HG02759 (cell line): ENCODE results near the gene POTEH.
"Not testable (repeated sequence)": the region's sequence is repeated elsewhere in the genome, so short reads cannot be mapped to it uniquely, and the experiment has no call there.

Experiments
- ATAC-seq: cut with Tn5 transposase; IDR thresholded peaks from one replicate; pipeline ENCODE4 v1.9.1; 2021; ENCODE audit warnings: mild to moderate bottlenecking, moderate library complexity; ENCODE audit not compliant: unreplicated experiment

Gene POTEH

GRCh38 chr22:15689749-15690125 is at the start of gene POTEH:
Gene POTEH, plus strand, starts transcription at chr22:15690026. Its CDS starts 52 bp downstream, at chr22:15690078.
- ATAC-seq: not testable (repeated sequence)

- ATAC-seq: not testable (repeated sequence)
Measured at GRCh38 chr22:15642288-15642861, 47.5 kb upstream of the POTEH start.

- not testable (repeated sequence) for ATAC-seq
Measured at GRCh38 chr22:15651954-15652353, 37.9 kb upstream of the POTEH start.

GRCh38 chr22:15652738-15653137 is 37.1 kb upstream of the POTEH start:
- not testable (repeated sequence) for ATAC-seq

- not testable (repeated sequence) for ATAC-seq
Measured at GRCh38 chr22:15653241-15653640, 36.6 kb upstream of the POTEH start.

- ATAC-seq: not testable (repeated sequence)
Measured at GRCh38 chr22:15661102-15661501, 28.7 kb upstream of the POTEH start.

- not testable (repeated sequence) for ATAC-seq
Measured at GRCh38 chr22:15664682-15665081, 25.1 kb upstream of the POTEH start.

GRCh38 chr22:15665478-15665877 is 24.3 kb upstream of the POTEH start:
- not testable (repeated sequence) for ATAC-seq

- not testable (repeated sequence) for ATAC-seq
Measured at GRCh38 chr22:15669430-15669829, 20.4 kb upstream of the POTEH start.

GRCh38 chr22:15679702-15680101 is 10.1 kb upstream of the POTEH start:
- not testable (repeated sequence) for ATAC-seq

GRCh38 chr22:15684115-15684514 is 5.7 kb upstream of the POTEH start:
- ATAC-seq: peak; percentile 29

GRCh38 chr22:15684695-15685094 is 5.1 kb upstream of the POTEH start:
- peak; percentile 75 for ATAC-seq

- ATAC-seq: not testable (repeated sequence)
Measured at GRCh38 chr22:15685641-15686040, 4.2 kb upstream of the POTEH start.

- not testable (repeated sequence) for ATAC-seq
Measured at GRCh38 chr22:15687086-15687485, 2.7 kb upstream of the POTEH start.

GRCh38 chr22:15687676-15688075 is 2.1 kb upstream of the POTEH start:
- not testable (repeated sequence) for ATAC-seq

- ATAC-seq: not testable (repeated sequence)
Measured at GRCh38 chr22:15688090-15688489, 1.7 kb upstream of the POTEH start.

GRCh38 chr22:15689012-15689748 is 646 bp upstream of the POTEH start:
- not testable (repeated sequence) for ATAC-seq

GRCh38 chr22:15713600-15713999 is 23.8 kb downstream of the POTEH start:
- ATAC-seq: not testable (repeated sequence)

GRCh38 chr22:15714125-15714524 is 24.3 kb downstream of the POTEH start:
- not testable (repeated sequence) for ATAC-seq

GRCh38 chr22:15721884-15722283 is 32.1 kb downstream of the POTEH start:
- not testable (repeated sequence) for ATAC-seq

GRCh38 chr22:15729209-15729917 is 39.5 kb downstream of the POTEH start:
- ATAC-seq: not testable (repeated sequence)

- not testable (repeated sequence) for ATAC-seq
Measured at GRCh38 chr22:15731023-15731422, 41.2 kb downstream of the POTEH start.
